DOHH2 (cell line): ENCODE measurements around the gene ECT2L.

Experiments
- H3F3A ChIP-seq: fragments of 200-600 bp; sonication (generic), shearing (Covaris generic); 2 replicates; pipeline ENCODE4 v1.6.0; 2016; ENCODE audit warnings: antibody characterized with exemption, mild to moderate bottlenecking; ENCODE audit not compliant: control insufficient read depth, insufficient read depth
- H3K27ac ChIP-seq: fragments of 200-600 bp; sonication (generic); 2 replicates; pipeline ENCODE4 v1.5.1; 2014; ENCODE audit warnings: low read depth, mild to moderate bottlenecking, low read length, moderate library complexity
- H3K27me3 ChIP-seq: fragments of 200-600 bp; sonication (generic); 2 replicates; pipeline ENCODE4 v1.6.1; 2014; ENCODE audit warnings: mild to moderate bottlenecking, low read length, mixed read lengths; ENCODE audit not compliant: control insufficient read depth
- H3K36me3 ChIP-seq: fragments of 200-600 bp; sonication (generic); 2 replicates; pipeline ENCODE4 v1.6.1; 2014; ENCODE audit warnings: mild to moderate bottlenecking, low read length, moderate library complexity, mixed read lengths; ENCODE audit not compliant: control insufficient read depth
- H3K4me1 ChIP-seq: fragments of 200-600 bp; sonication (generic); 2 replicates; pipeline ENCODE4 v1.6.1; 2014; ENCODE audit warnings: mild to moderate bottlenecking, low read length, mixed read lengths; ENCODE audit not compliant: control insufficient read depth
- H3K4me2 ChIP-seq: fragments of 200-600 bp; sonication (generic); 2 replicates; pipeline ENCODE4 v1.6.0; 2014; ENCODE audit warnings: mild to moderate bottlenecking, low read length, moderate library complexity
- H3K4me3 ChIP-seq: fragments of 200-600 bp; sonication (generic); 2 replicates; pipeline ENCODE4 v1.5.1; 2014; ENCODE audit warnings: mild to moderate bottlenecking, low read length, mixed read lengths
- H3K79me2 ChIP-seq: fragments of 200-600 bp; sonication (generic); 2 replicates; pipeline ENCODE4 v1.6.1; 2014; ENCODE audit warnings: mild to moderate bottlenecking, low read length, mixed read lengths; ENCODE audit not compliant: control insufficient read depth
- H3K9me2 ChIP-seq: fragments of 200-600 bp; sonication (generic); replicated peaks from 2 replicates; pipeline ENCODE4 v1.6.1; 2014; ENCODE audit warnings: mild to moderate bottlenecking, low read length, mixed read lengths; ENCODE audit not compliant: control insufficient read depth
- H3K9me3 ChIP-seq: fragments of 200-600 bp; sonication (generic); 2 replicates; pipeline ENCODE4 v1.6.1; 2014; ENCODE audit warnings: antibody characterized with exemption, low read length, mixed read lengths; ENCODE audit not compliant: control insufficient read depth, insufficient read depth
- H4K20me1 ChIP-seq: fragments of 200-600 bp; sonication (generic); 2 replicates; pipeline ENCODE4 v1.6.0; 2014; ENCODE audit warnings: low read depth, mild to moderate bottlenecking, antibody characterized with exemption, low read length, moderate library complexity; ENCODE audit not compliant: control insufficient read depth, insufficient read depth
- CTCF ChIP-seq: fragments of 200-600 bp; sonication (generic); IDR thresholded peaks from one replicate; pipeline ENCODE4 v1.5.1; 2014; ENCODE audit warnings: antibody characterized with exemption, mild to moderate bottlenecking, low read depth, low read length; ENCODE audit not compliant: poor library complexity, severe bottlenecking
- EZH2phosphoT487 ChIP-seq: fragments of 200-600 bp; sonication (generic); IDR thresholded peaks from 2 replicates; pipeline ENCODE4 v1.6.1; 2017; ENCODE audit warnings: borderline replicate concordance, mild to moderate bottlenecking, antibody characterized with exemption, low read length, moderate library complexity, mixed read lengths

Gene ECT2L

GRCh38 chr6:138824482-138825144 is 28.7 kb downstream of the ECT2L start:
- TF ChIP-seq EZH2phosphoT487, result no peak
- no peak for TF ChIP-seq CTCF
- Histone ChIP-seq H3K4me1 (peaks cover 22% of the 10 kb centered on the region), H3K4me2 (no peak overlapping the region), H4K20me1 (no peaks in the 10 kb centered on the region), H3K27ac (no peak overlapping the region), H3K27me3 (no peaks in the 10 kb centered on the region), H3K79me2 (no peaks in the 10 kb centered on the region), H3K9me3 (no peaks in the 10 kb centered on the region), H3K4me3 (no peak overlapping the region), H3K36me3 (no peaks in the 10 kb centered on the region), H3K9me2 (no peaks in the 10 kb centered on the region), H3F3A (no peaks in the 10 kb centered on the region)

- Histone ChIP-seq H3K4me2 (no peak overlapping the region), H3K27me3 (no peaks in the 10 kb centered on the region), H3K79me2 (no peaks in the 10 kb centered on the region), H3K9me3 (no peaks in the 10 kb centered on the region), H4K20me1 (no peaks in the 10 kb centered on the region), H3K4me1 (no peaks in the 10 kb centered on the region), H3K36me3 (no peaks in the 10 kb centered on the region), H3K27ac (no peak overlapping the region), H3K9me2 (no peaks in the 10 kb centered on the region), H3K4me3 (no peak overlapping the region), H3F3A (no peaks in the 10 kb centered on the region)
- TF ChIP-seq EZH2phosphoT487, result no peak
- no peak for TF ChIP-seq CTCF
Measured at GRCh38 chr6:138830248-138830647, 34.4 kb downstream of the ECT2L start.

GRCh38 chr6:138832182-138832581 is 36.3 kb downstream of the ECT2L start:
- TF ChIP-seq EZH2phosphoT487 (no peak), CTCF (no peak)
- no peaks in the 10 kb centered on the region for H3K79me2 ChIP-seq
- no peaks in the 10 kb centered on the region for H3K36me3 ChIP-seq
- H3K9me3 ChIP-seq, result no peaks in the 10 kb centered on the region
- H3K9me2 ChIP-seq, result no peaks in the 10 kb centered on the region
- H3K4me2 ChIP-seq, result no peak overlapping the region
- no peak overlapping the region for H3K27ac ChIP-seq
- H3F3A ChIP-seq, result no peaks in the 10 kb centered on the region
- no peaks in the 10 kb centered on the region for H4K20me1 ChIP-seq
- H3K4me3 ChIP-seq, result no peak overlapping the region
- no peaks in the 10 kb centered on the region for H3K27me3 ChIP-seq
- no peaks in the 10 kb centered on the region for H3K4me1 ChIP-seq
